Measurements from ENCODE around the gene CNIH3. TPM values are rescaled to one million over a fixed set of nuclear protein-coding genes. Genes with fewer than 3 reads are reported as not detected.

CNIH3 gene
- total and polyA plus RNA-seq, 2 donors (not counting 3 experiments of a cell fraction or from before 2014, with no cell fraction given): 1.3 to 2.5 TPM

- Histone ChIP-seq H3K9me1 (replicated peaks; ENCODE audit: control insufficient read depth, extremely low read depth, insufficient read depth, low read length) (no peaks in the 10 kb centered on the region), H3K4me3 (replicated peaks in 1 of 3; ENCODE audit: insufficient read depth in 1 of 3, low read depth in 1 of 3, low read length in 3 of 3) (no peak overlapping the region), H3K79me2 (ENCODE audit: control insufficient read depth, insufficient read depth, low read length) (no peaks in the 10 kb centered on the region), H3K9me3 (replicated peaks; ENCODE audit: control insufficient read depth, insufficient read depth, low read length) (no peaks in the 10 kb centered on the region), H3K27ac (ENCODE audit: insufficient read depth, low read depth, low read length) (no peak overlapping the region), H2AFZ (ENCODE audit: low read depth, low read length) (no peak overlapping the region), H3K4me1 (ENCODE audit: control insufficient read depth, extremely low read depth, insufficient read depth, low read length) (no peaks in the 10 kb centered on the region), H3K36me3 (ENCODE audit: control insufficient read depth in 2 of 2, extremely low read depth in 1 of 2, insufficient read depth in 2 of 2, low read length in 2 of 2) (no peaks in the 10 kb centered on the region), H3K27me3 (ENCODE audit: control insufficient read depth in 2 of 2, insufficient read depth in 2 of 2, low read length in 2 of 2) (peaks cover 0 to 4% of the 10 kb centered on the region in 2 experiments), H4K20me1 (replicated peaks; ENCODE audit: control insufficient read depth, extremely low read depth, insufficient read depth, low read length) (no peaks in the 10 kb centered on the region), H3K9ac (replicated peaks; ENCODE audit: extremely low read depth, insufficient read depth, low read length) (no peak overlapping the region), H3K4me2 (ENCODE audit: insufficient read depth, low read length) (no peak overlapping the region)
- no peak for FAIRE-seq
- TF ChIP-seq CTCF (IDR thresholded peaks at IDR 0.05; ENCODE audit: extremely low read depth in 1 of 2, insufficient read depth in 1 of 2, low read depth in 1 of 2, low read length in 2 of 2) (no peak), POLR2A (IDR thresholded peaks at IDR 0.05; ENCODE audit: low read depth, low read length) (no peak), MAX (IDR thresholded peaks at IDR 0.05; ENCODE audit: insufficient read depth, insufficient read length) (no peak), MYC (IDR thresholded peaks at IDR 0.05; ENCODE audit: low read depth, low read length) (no peak), JUN (IDR thresholded peaks at IDR 0.05; ENCODE audit: borderline replicate concordance, insufficient read depth, insufficient read length, low read depth) (no peak), POLR2AphosphoS5 (IDR thresholded peaks at IDR 0.05; ENCODE audit: insufficient read depth, low read depth, low read length) (no peak), GATA2 (IDR thresholded peaks at IDR 0.05; ENCODE audit: insufficient read depth, insufficient read length, low read depth, low read length) (no peak), EZH2 (IDR thresholded peaks at IDR 0.05; ENCODE audit: borderline replicate concordance, low read depth, low read length, severe bottlenecking) (no peak), FOS (IDR thresholded peaks at IDR 0.05; ENCODE audit: borderline replicate concordance, insufficient read depth, low read length) (no peak)
- no peak for DNase-seq (ENCODE audit: low read depth, low spot score)
- intact Hi-C loops (cut with micrococcal nuclease): no loop called here
- ChIA-PET POLR2A (no interaction called here), CTCF (interaction anchor here (1.2 to 1.3 kb wide), 2 partner anchors 19 to 92 kb away, joined by 3 read pairs; no protein-coding TSS in a partner anchor)
- no TSS peak for BruUV-seq (replicated peaks)
- dilution Hi-C loops (cut with MboI; ENCODE audit: extremely low pct_ligation_motif_present, low sequenced_read_pairs): loop anchor here (25.0 kb wide), 1 partner anchor 95 kb away; no protein-coding TSS in a partner anchor
These were observed 8.6 kb upstream of the CNIH3 start for GRCh38 chr1:224607188-224608148.

Data from endothelial cell of umbilical vein (primary cell).